ENCODE data around the gene SYNDIG1. TPM values are rescaled to one million over a fixed set of nuclear protein-coding genes. Genes with fewer than 3 reads are reported as not detected.

The SYNDIG1 gene
- total RNA-seq, 2 experiments from 2014 or later: not detected

DNA sequence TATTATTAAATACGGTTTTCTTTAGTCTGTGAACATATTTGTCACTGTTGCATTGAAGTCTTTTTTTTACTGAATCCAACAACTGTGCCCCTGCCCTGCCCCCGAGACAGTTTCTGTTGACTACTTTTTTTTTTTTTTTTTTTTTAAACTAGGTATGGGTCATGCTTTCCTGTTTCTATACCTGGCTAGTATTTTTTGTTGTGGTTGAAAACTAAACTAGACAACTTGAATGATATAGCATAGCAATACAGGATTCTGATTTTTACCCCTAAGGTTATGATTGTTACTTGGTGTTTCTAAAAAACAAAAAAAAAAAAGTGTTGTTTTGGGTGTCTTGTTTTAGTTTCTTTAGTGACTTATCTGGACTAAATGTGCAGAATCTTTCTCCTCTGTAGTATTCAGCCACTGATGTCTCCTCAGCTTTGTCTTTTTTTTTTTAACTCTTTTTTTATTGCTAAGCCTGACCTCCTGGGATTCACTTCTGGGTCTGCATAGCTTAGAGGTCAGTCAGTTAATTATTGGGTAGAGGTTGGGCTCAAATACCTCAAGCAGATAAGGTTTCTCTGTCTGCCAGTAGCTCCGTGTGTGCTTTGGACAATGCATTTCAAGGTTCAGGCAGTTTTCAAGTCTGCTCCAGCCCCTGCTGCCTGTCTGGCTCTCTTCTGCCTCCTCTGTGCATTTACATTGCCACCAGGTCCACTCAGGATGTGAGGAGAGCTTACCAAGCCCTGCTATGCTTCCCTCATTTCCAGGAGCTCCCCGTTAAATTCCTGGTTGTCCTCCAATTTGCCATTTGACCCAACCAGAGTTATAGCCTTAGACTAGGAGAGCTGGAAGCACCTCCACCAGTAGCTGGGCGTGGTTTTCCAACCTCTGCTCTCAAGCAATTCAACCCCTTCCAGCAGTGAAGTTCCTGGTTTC lies 91.4 kb downstream of the SYNDIG1 start:
- TF ChIP-seq, protein P1, sequence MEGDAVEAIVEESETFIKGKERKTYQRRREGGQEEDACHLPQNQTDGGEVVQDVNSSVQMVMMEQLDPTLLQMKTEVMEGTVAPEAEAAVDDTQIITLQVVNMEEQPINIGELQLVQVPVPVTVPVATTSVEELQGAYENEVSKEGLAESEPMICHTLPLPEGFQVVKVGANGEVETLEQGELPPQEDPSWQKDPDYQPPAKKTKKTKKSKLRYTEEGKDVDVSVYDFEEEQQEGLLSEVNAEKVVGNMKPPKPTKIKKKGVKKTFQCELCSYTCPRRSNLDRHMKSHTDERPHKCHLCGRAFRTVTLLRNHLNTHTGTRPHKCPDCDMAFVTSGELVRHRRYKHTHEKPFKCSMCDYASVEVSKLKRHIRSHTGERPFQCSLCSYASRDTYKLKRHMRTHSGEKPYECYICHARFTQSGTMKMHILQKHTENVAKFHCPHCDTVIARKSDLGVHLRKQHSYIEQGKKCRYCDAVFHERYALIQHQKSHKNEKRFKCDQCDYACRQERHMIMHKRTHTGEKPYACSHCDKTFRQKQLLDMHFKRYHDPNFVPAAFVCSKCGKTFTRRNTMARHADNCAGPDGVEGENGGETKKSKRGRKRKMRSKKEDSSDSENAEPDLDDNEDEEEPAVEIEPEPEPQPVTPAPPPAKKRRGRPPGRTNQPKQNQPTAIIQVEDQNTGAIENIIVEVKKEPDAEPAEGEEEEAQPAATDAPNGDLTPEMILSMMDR (IDR thresholded peaks at IDR 0.05): no peak
- Histone ChIP-seq H3K27ac (ENCODE audit: low read depth in 1 of 2, low read length in 2 of 2) (no peak overlapping the region), H3K4me1 (ENCODE audit: insufficient read depth, low read length) (no peaks in the 10 kb centered on the region), H3K9me3 (ENCODE audit: control insufficient read depth in 1 of 2, insufficient read depth in 1 of 2, low read length in 2 of 2) (peaks cover 5 to 15% of the 10 kb centered on the region in 2 experiments), H3K4me3 (ENCODE audit: low read length) (no peak overlapping the region), H3K36me3 (ENCODE audit: insufficient read depth, low read length) (no peaks in the 10 kb centered on the region), H3K27me3 (ENCODE audit: control insufficient read depth in 1 of 2, insufficient read depth in 2 of 2, low read length in 2 of 2) (no peaks in the 10 kb centered on the region)
- ATAC-seq (ENCODE audit: poor library complexity): no peak
- Mint-ChIP-seq H3K9me3 (peaks cover 11% of the 10 kb centered on the region), H3K4me3 (no peak overlapping the region), H3K27ac (no peak overlapping the region), H3K27me3 (peaks cover 9% of the 10 kb centered on the region), H3K36me3 (ENCODE audit: low read depth) (no peaks in the 10 kb centered on the region), H3K4me1 (ENCODE audit: low read depth) (no peaks in the 10 kb centered on the region)
- ChIA-PET CTCF (no interaction called here), POLR2A (no interaction called here)
- no peak for DNase-seq
- intact Hi-C loops (cut with DNase I, micrococcal nuclease): no loop called here

DNA sequence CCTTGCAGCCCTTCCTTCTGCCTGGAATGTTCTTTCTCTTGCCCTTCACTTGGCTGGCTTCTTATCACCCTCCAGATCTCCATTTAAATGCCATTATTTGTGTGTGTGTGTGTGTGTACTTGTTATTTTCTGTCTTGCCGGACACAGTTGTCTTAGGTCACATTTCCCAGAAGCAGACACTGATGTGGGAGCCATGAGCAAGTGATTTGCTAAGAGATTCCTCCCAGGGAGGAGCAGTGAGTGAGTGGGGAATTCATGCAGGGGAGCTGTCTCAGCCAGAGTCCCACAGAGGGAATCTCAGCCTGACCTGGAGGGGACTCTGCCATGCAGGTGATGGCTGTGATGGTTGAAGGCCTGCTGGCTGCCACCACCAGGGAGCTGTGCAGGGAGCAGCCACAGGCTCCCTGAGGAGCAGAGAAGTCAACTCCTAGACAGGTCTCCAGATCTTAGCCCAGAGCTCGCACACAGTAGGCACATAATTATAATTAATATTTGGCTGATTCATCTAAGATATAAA lies 96.5 kb downstream of the SYNDIG1 start:
- DNase-seq (no peak), ATAC-seq (ENCODE audit: poor library complexity) (no peak)
- Histone ChIP-seq H3K27me3 (ENCODE audit: control insufficient read depth in 1 of 2, insufficient read depth in 2 of 2, low read length in 2 of 2) (peaks cover 0 to 4% of the 10 kb centered on the region in 2 experiments), H3K4me3 (ENCODE audit: low read length) (no peak overlapping the region), H3K4me1 (ENCODE audit: insufficient read depth, low read length) (no peaks in the 10 kb centered on the region), H3K27ac (ENCODE audit: low read depth in 1 of 2, low read length in 2 of 2) (no peak overlapping the region), H3K9me3 (ENCODE audit: control insufficient read depth in 1 of 2, insufficient read depth in 1 of 2, low read length in 2 of 2) (peaks cover 8 to 15% of the 10 kb centered on the region in 2 experiments), H3K36me3 (ENCODE audit: insufficient read depth, low read length) (no peaks in the 10 kb centered on the region)
- Mint-ChIP-seq H3K9me3 (peaks cover 11% of the 10 kb centered on the region), H3K27me3 (peaks cover 9% of the 10 kb centered on the region), H3K27ac (no peak overlapping the region), H3K4me3 (no peak overlapping the region), H3K36me3 (ENCODE audit: low read depth) (no peaks in the 10 kb centered on the region), H3K4me1 (ENCODE audit: low read depth) (no peaks in the 10 kb centered on the region)
- intact Hi-C loops (cut with DNase I, micrococcal nuclease): no loop called here
- TF ChIP-seq, protein P1 (IDR thresholded peaks at IDR 0.05): no peak
- ChIA-PET CTCF (no interaction called here), POLR2A (no interaction called here)

DNA sequence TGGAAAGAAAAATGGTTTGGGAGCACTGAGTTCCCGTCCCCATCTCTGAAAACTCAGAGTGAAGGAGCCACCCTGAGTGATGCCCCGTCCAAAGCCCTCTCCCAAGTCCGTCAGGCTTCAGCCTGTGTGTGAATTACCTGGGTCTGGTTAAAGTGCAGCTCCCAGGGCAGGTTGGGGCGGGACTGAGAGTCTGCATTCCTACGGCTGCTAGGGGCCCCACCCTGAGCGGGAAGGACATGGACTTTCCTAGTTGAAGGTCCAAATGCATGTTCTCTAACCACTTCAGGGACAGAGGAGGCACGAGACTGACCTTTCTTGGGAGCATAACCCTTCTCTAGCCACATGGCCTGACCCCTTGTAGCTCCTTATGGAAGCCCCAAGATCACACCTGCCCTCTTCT lies 97.2 kb downstream of the SYNDIG1 start:
- Mint-ChIP-seq H3K27me3 (peaks cover 9% of the 10 kb centered on the region), H3K4me1 (ENCODE audit: low read depth) (no peaks in the 10 kb centered on the region), H3K9me3 (peaks cover 11% of the 10 kb centered on the region), H3K4me3 (no peak overlapping the region), H3K36me3 (ENCODE audit: low read depth) (no peaks in the 10 kb centered on the region), H3K27ac (no peak overlapping the region)
- peaks cover 0 to 4% of the 10 kb centered on the region in 2 experiments for H3K27me3 ChIP-seq (ENCODE audit: control insufficient read depth in 1 of 2, insufficient read depth in 2 of 2, low read length in 2 of 2)
- no peak overlapping the region for H3K27ac ChIP-seq (ENCODE audit: low read depth in 1 of 2, low read length in 2 of 2)
- ATAC-seq (ENCODE audit: poor library complexity) (no peak), DNase-seq (no peak)
- CTCF ChIA-PET: no interaction called here
- TF ChIP-seq, protein P1 (IDR thresholded peaks at IDR 0.05): no peak
- POLR2A ChIA-PET: no interaction called here
- no peak overlapping the region for H3K4me3 ChIP-seq (ENCODE audit: low read length)
- H3K4me1 ChIP-seq (ENCODE audit: insufficient read depth, low read length): no peaks in the 10 kb centered on the region
- H3K9me3 ChIP-seq (ENCODE audit: control insufficient read depth in 1 of 2, insufficient read depth in 1 of 2, low read length in 2 of 2): peaks cover 8 to 15% of the 10 kb centered on the region in 2 experiments
- intact Hi-C loops (cut with DNase I, micrococcal nuclease): no loop called here
- no peaks in the 10 kb centered on the region for H3K36me3 ChIP-seq (ENCODE audit: insufficient read depth, low read length)
